HEK293 (cell line): ENCODE measurements around the gene TTN.

ENCODE experiments used
- CTCF ChIA-PET: fragments of 350-600 bp; formaldehyde crosslinking; extraction: SDS; loops from one replicate; lab custom pipeline; 2021; ENCODE audit warnings: antibody characterized with exemption; lab: Yijun Ruan, JAX
- POLR2A ChIA-PET: fragments of 300-600 bp; formaldehyde crosslinking; extraction: SDS; loops from one replicate; lab custom pipeline; 2020; ENCODE audit warnings: antibody characterized with exemption, inconsistent platforms; lab: Yijun Ruan, JAX
- H3K27ac ChIP-seq: fragments of 200-500 bp; sonication (Bioruptor generic); 2 replicates; pipeline ENCODE4 v1.5.1; 2014; ENCODE audit warnings: low read depth, low read length, control low read depth, inconsistent platforms; ENCODE audit errors: extremely low read depth
- H3K36me3 ChIP-seq, 2 experiments: fragments of 200-500 bp in 1 of 2; sonication (Bioruptor generic) in 1 of 2; 1 replicate in 1 of 2; 2 replicates in 1 of 2; pipeline ENCODE4 v1.5.1; 2014 to 2017; ENCODE audit warnings: inconsistent platforms in 2 of 2, low read length in 2 of 2; ENCODE audit not compliant: control insufficient read depth in 2 of 2, insufficient read depth in 1 of 2
- H3K4me1 ChIP-seq: fragments of 200-500 bp; sonication (Bioruptor generic); 2 replicates; pipeline ENCODE4 v1.5.1; 2014; ENCODE audit warnings: mild to moderate bottlenecking, low read length, inconsistent platforms; ENCODE audit not compliant: control insufficient read depth, insufficient read depth
- H3K4me3 ChIP-seq: 2 replicates; pipeline ENCODE4 v1.5.1; 2011; ENCODE audit warnings: low read depth, mild to moderate bottlenecking, control low read depth, low read length, moderate library complexity
- H3K9me3 ChIP-seq: fragments of 200-500 bp; sonication (Bioruptor generic); 2 replicates; pipeline ENCODE4 v1.5.1; 2014; ENCODE audit warnings: low read depth, low read length, inconsistent platforms; ENCODE audit not compliant: control insufficient read depth, insufficient read depth
- BCL6B ChIP-seq: fragments of 450-650 bp; formaldehyde crosslinking; IDR thresholded peaks from 2 replicates; pipeline ENCODE4 v1.5.1; 2017; ENCODE audit warnings: missing biosample characterization, missing genetic modification characterization
- CTCF ChIP-seq: fragments of 450-650 bp; formaldehyde crosslinking; IDR thresholded peaks from 2 replicates; pipeline ENCODE4 v1.5.1; 2016; ENCODE audit warnings: missing biosample characterization, missing genetic modification characterization
- GLIS1 ChIP-seq: fragments of 450-650 bp; formaldehyde crosslinking; IDR thresholded peaks from 2 replicates; pipeline ENCODE4 v1.5.1; 2016; ENCODE audit warnings: missing biosample characterization, missing genetic modification characterization
- IKZF3 ChIP-seq: fragments of 450-650 bp; IDR thresholded peaks from 2 replicates; pipeline ENCODE4 v1.5.0; 2018; ENCODE audit warnings: missing biosample characterization, mild to moderate bottlenecking, missing genetic modification characterization, moderate library complexity
- KLF10 ChIP-seq: fragments of 450-650 bp; IDR thresholded peaks from 2 replicates; pipeline ENCODE4 v1.5.1; 2018; ENCODE audit warnings: missing biosample characterization, mild to moderate bottlenecking, missing genetic modification characterization
- MEIS1 ChIP-seq: sonication (generic); formaldehyde crosslinking; IDR thresholded peaks from 2 replicates; pipeline ENCODE4 v1.8.1; 2022; ENCODE audit warnings: missing genetic modification reagents, mild to moderate bottlenecking, borderline replicate concordance
- REPIN1 ChIP-seq: fragments of 450-650 bp; formaldehyde crosslinking; IDR thresholded peaks from 2 replicates; pipeline ENCODE4 v1.5.1; 2017; ENCODE audit warnings: missing biosample characterization, missing genetic modification characterization, low read depth
- SETDB1 ChIP-seq: IDR thresholded peaks from one replicate; pipeline ENCODE4 v1.6.1; 2017; ENCODE audit warnings: mild to moderate bottlenecking, low read length, moderate library complexity, mixed read lengths; ENCODE audit not compliant: insufficient read length
- TRIM28 ChIP-seq: IDR thresholded peaks from 2 replicates; pipeline ENCODE4 v1.6.1; 2011; ENCODE audit warnings: low read length, control low read depth, borderline replicate concordance
- ZBTB11 ChIP-seq: fragments of 450-650 bp; formaldehyde crosslinking; conservative IDR thresholded peaks from 2 replicates; pipeline ENCODE4 v1.5.1; 2016; ENCODE audit warnings: low read depth, missing biosample characterization, missing genetic modification characterization
- ZFP37 ChIP-seq: fragments of 450-650 bp; formaldehyde crosslinking; IDR thresholded peaks from 2 replicates; pipeline ENCODE4 v1.5.1; 2016; ENCODE audit warnings: missing biosample characterization, missing genetic modification characterization
- ZNF10 ChIP-seq: fragments of 450-650 bp; formaldehyde crosslinking; IDR thresholded peaks from 2 replicates; pipeline ENCODE4 v1.5.1; 2017; ENCODE audit warnings: missing biosample characterization, missing genetic modification characterization
- ZNF146 ChIP-seq: fragments of 450-650 bp; formaldehyde crosslinking; IDR thresholded peaks from 2 replicates; pipeline ENCODE4 v1.5.1; 2016; ENCODE audit warnings: missing biosample characterization, missing genetic modification characterization
- ZNF169 ChIP-seq: fragments of 450-650 bp; formaldehyde crosslinking; IDR thresholded peaks from 2 replicates; pipeline ENCODE4 v1.5.1; 2016; ENCODE audit warnings: missing biosample characterization, missing genetic modification characterization
- ZNF175 ChIP-seq: fragments of 450-650 bp; formaldehyde crosslinking; IDR thresholded peaks from 2 replicates; pipeline ENCODE4 v1.5.1; 2016; ENCODE audit warnings: missing biosample characterization, missing genetic modification characterization
- ZNF221 ChIP-seq: fragments of 450-650 bp; formaldehyde crosslinking; IDR thresholded peaks from 2 replicates; pipeline ENCODE4 v1.5.1; 2017; ENCODE audit warnings: missing biosample characterization, missing genetic modification characterization, borderline replicate concordance
- ZNF280D ChIP-seq: fragments of 450-650 bp; formaldehyde crosslinking; IDR thresholded peaks from 2 replicates; pipeline ENCODE4 v1.5.1; 2016; ENCODE audit warnings: missing biosample characterization, missing genetic modification characterization
- ZNF335 ChIP-seq: fragments of 450-650 bp; formaldehyde crosslinking; conservative IDR thresholded peaks from 2 replicates; pipeline ENCODE4 v1.5.1; 2016; ENCODE audit warnings: missing biosample characterization, missing genetic modification characterization
- ZNF366 ChIP-seq: fragments of 450-650 bp; formaldehyde crosslinking; conservative IDR thresholded peaks from 2 replicates; pipeline ENCODE4 v1.5.1; 2016; ENCODE audit warnings: missing biosample characterization, missing genetic modification characterization
- ZNF416 ChIP-seq: fragments of 450-650 bp; formaldehyde crosslinking; IDR thresholded peaks from 2 replicates; pipeline ENCODE4 v1.5.1; 2016; ENCODE audit warnings: missing biosample characterization, missing genetic modification characterization
- ZNF48 ChIP-seq: fragments of 450-650 bp; formaldehyde crosslinking; IDR thresholded peaks from 2 replicates; pipeline ENCODE4 v1.5.1; 2016; ENCODE audit warnings: missing biosample characterization, missing genetic modification characterization
- ZNF555 ChIP-seq: fragments of 450-650 bp; formaldehyde crosslinking; conservative IDR thresholded peaks from 2 replicates; pipeline ENCODE4 v1.5.1; 2017; ENCODE audit warnings: missing biosample characterization, mild to moderate bottlenecking, missing genetic modification characterization, inconsistent platforms
- ZNF600 ChIP-seq: fragments of 450-650 bp; formaldehyde crosslinking; IDR thresholded peaks from 2 replicates; pipeline ENCODE4 v1.5.1; 2016; ENCODE audit warnings: missing biosample characterization, missing genetic modification characterization
- ZNF629 ChIP-seq: fragments of 450-650 bp; formaldehyde crosslinking; IDR thresholded peaks from 2 replicates; pipeline ENCODE4 v1.5.1; 2017; ENCODE audit warnings: missing biosample characterization, missing genetic modification characterization
- ZNF654 ChIP-seq: fragments of 450-650 bp; formaldehyde crosslinking; IDR thresholded peaks from 2 replicates; pipeline ENCODE4 v1.5.1; 2016; ENCODE audit warnings: low read depth, missing biosample characterization, missing genetic modification characterization
- ZNF777 ChIP-seq: fragments of 450-650 bp; formaldehyde crosslinking; IDR thresholded peaks from 2 replicates; pipeline ENCODE4 v1.5.1; 2017; ENCODE audit warnings: missing biosample characterization, missing genetic modification characterization, borderline replicate concordance
- ZSCAN16 ChIP-seq: fragments of 450-650 bp; formaldehyde crosslinking; IDR thresholded peaks from 2 replicates; pipeline ENCODE4 v1.5.1; 2016; ENCODE audit warnings: missing biosample characterization, missing genetic modification characterization

TTN gene

GRCh38 chr2:178479275-178479616 lies 328.0 kb downstream of the TTN start:
- H3K27ac ChIP-seq, result peak overlapping the region; percentile 74; the same call in 1 of the 2 replicates

GRCh38 chr2:178478439-178479274 lies 328.6 kb downstream of the TTN start, which contains the start of gene FKBP7:
Gene FKBP7, minus strand, starts transcription at chr2:178478600. Its CDS starts 101 bp downstream, at chr2:178478499.
- POLR2A ChIA-PET, result no interaction called here
- Histone ChIP-seq H3K4me3 (peak within 1 kb of the TSS; percentile 65), H3K9me3 (no peaks in the 10 kb centered on the region), H3K27ac (peak within 1 kb of the TSS; percentile 74), H3K4me1 (no peaks in the 10 kb centered on the region), H3K36me3 (no peaks in the 10 kb centered on the region)
- CTCF ChIA-PET, result interaction anchor here (1.1 kb wide), 1 partner anchor 11 kb away, joined by 3 read pairs; no protein-coding TSS in a partner anchor
- TF ChIP-seq ZNF146 (peak; percentile 73; the same call in 1 of the 2 replicates), SETDB1 (peak; percentile 72), CTCF (tag by site-specific recombination) (peak; percentile 72), ZNF221 (tag by site-specific recombination) (no peak), ZNF777 (no peak), ZNF600 (tag by site-specific recombination) (peak; percentile 18; the same call in 1 of the 2 replicates), ZNF416 (tag by site-specific recombination) (no peak), ZNF629 (tag by site-specific recombination) (peak; percentile 88), KLF10 (0 out of 2 replicates have a peak, but pooled peaks have one; percentile 22), GLIS1 (tag by site-specific recombination) (peak; percentile 81), MEIS1 (CRISPR knock-in tag) (no peak), ZNF280D (tag by site-specific recombination) (no peak), ZNF175 (tag by site-specific recombination) (no peak), ZNF169 (tag by site-specific recombination) (no peak), BCL6B (tag by site-specific recombination) (no peak), ZSCAN16 (no peak), ZBTB11 (tag by site-specific recombination) (0 out of 2 replicates have a peak, but pooled peaks have one; percentile 12), REPIN1 (tag by site-specific recombination) (no peak), ZNF654 (peak; percentile 66), ZNF10 (tag by site-specific recombination) (no peak), ZNF48 (tag by site-specific recombination) (no peak), IKZF3 (tag by site-specific recombination) (peak; percentile 59; the same call in 1 of the 2 replicates)

More at GRCh38 chr2:178479275-178479616, 328.0 kb downstream of the TTN start:
- POLR2A ChIA-PET, result no interaction called here
- Histone ChIP-seq H3K9me3 (no peaks in the 10 kb centered on the region), H3K36me3 (no peaks in the 10 kb centered on the region), H3K4me3 (no peak overlapping the region), H3K4me1 (0 out of 2 replicates have a peak, but pooled peaks cover 4% of the 10 kb centered on the region)
- CTCF ChIA-PET, result interaction anchor here (0.6 to 1.1 kb wide), 2 partner anchors 12 to 159 kb away, joined by 3 read pairs; no protein-coding TSS in a partner anchor
- TF ChIP-seq ZFP37 (tag by site-specific recombination) (0 out of 2 replicates have a peak, but pooled peaks have one; percentile 1), ZNF335 (tag by site-specific recombination) (no peak), TRIM28 (peak; percentile 59; the same call in 1 of the 2 replicates), ZNF366 (tag by site-specific recombination) (0 out of 2 replicates have a peak, but pooled peaks have one; percentile 8), ZNF555 (tag by site-specific recombination) (no peak)
